ENCODE measurements around the gene NEDD9.

NEDD9 gene

GRCh38 chr6:11200356-11200755 lies 32.1 kb downstream of the NEDD9 start:
- DNase-seq = no peak

- DNase-seq = no peak
Observed at GRCh38 chr6:11198663-11199603, 33.5 kb downstream of the NEDD9 start.

- DNase-seq = no peak
Observed at GRCh38 chr6:11197850-11198249, 34.6 kb downstream of the NEDD9 start.

DNA sequence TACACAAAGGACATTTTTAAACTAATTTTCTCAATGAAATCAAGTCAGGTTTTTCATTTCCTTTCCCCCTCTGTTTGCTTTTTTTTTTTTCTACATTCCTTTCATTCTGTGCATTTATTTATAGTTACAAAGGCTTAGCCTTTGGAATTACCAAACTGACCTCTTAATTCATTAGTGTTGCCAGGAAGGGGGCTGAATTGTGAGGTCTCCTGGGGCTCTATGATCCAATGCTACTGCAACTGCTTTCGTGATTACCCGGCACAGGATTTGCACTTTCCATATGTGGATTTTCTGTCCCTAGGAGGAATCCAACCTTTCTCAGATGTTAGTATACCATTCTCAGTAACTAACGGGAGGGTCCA lies 35.3 kb downstream of the NEDD9 start:
- DNase-seq = no peak

DNA sequence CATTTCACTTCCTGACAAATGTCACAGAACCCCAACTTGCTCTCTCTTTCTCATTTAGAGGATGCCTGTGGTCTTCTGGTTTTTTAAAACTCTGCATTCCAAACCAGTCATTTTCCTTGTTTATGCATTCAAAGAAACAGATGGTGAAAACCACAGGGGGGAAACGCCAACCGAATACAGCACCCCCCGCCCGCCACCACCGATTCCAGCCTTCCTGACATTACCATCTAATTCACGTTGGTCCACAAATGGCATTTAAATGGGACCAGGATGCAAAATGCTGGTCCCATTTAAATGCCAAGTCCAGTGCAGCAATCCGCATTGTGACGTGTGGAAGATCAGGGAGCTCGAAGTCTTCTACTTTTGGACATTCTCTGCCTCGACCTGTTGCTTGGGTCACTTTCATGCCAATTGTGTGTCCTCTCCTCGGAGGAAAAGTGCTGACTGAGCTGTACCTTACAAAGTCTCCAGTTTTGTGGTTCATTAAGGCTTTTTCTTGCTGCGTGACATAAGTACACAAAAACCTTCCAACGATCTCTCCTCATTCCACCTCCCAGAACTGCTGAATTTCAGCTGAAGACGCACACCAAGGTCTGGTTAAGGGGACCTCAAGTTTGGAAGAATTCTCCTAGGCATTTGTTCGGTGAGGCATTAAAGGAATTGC lies 35.8 kb downstream of the NEDD9 start:
- no peak for DNase-seq

- no peak for DNase-seq
Observed at GRCh38 chr6:11194356-11195218, 37.9 kb downstream of the NEDD9 start.

- no peak for DNase-seq
Observed at GRCh38 chr6:11193434-11193833, 39.0 kb downstream of the NEDD9 start.

- no peak for DNase-seq
Observed at GRCh38 chr6:11192167-11192566, 40.3 kb downstream of the NEDD9 start.

DNA sequence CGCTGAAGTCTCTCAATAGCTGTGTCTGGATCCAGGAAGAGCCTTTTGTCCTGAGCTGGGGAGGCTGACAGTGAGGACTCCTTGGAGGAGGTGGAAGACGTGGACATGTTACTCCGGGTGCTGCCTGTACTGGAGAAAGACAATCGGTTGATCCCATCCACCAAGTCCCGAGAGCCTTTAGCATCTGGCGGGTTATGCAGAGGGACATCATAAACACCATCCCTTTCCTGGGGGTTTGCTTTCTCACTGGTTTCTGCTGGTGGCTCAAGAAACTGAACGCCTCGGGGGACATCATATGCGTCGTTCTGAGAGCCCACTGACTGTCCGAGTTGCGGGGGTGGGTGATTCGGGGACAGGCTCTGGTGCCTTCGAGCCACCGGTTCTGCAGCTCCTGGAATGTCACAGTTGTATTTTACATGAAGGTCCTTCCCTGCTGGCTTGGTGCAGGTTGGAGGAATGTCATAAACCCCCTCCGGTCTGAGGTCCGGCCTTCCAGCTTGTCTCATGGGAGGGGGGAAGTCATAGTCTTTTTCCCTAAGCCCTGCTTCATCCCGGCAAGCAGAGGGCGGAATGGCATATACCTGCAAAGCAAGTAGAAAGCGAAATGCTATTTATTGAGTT lies 41.7 kb downstream of the NEDD9 start:
- no peak for DNase-seq

DNA sequence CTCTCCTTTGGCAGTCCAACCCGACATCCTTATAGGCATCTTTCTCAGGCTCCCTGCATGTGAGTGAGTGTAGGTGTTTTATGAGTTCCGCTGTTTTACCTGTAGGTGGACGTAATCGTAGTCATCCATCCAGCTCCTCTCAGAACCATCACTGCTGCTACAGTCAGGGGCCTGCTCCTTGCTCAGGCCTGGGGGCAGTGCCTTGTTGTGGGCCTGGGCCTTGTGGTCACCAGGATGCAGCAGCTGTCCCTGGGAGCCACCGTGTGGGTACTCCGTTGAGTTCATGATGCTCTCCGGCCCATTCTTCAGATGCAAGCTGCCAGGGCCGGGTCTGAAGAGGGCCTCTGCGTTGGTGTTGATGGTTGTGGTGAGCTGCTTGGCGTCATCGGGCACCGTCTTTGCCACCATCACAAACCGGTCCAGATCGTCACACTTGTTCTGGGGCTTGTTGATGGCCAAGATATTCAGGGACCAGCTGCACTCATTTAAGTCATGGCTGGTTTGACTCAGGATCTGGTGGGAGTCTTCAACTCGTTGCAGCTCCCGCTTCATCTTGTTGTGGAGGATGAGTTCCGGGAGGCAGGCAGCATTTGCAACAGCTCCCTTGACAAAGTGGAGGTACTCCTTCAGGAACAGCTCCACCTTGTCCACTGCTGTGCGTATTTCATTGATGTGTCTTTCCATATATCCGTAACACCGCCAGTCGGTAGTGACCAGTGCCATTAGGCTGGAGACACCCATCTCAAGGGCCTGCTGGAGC lies 42.4 kb downstream of the NEDD9 start:
- DNase-seq = no peak

DNA sequence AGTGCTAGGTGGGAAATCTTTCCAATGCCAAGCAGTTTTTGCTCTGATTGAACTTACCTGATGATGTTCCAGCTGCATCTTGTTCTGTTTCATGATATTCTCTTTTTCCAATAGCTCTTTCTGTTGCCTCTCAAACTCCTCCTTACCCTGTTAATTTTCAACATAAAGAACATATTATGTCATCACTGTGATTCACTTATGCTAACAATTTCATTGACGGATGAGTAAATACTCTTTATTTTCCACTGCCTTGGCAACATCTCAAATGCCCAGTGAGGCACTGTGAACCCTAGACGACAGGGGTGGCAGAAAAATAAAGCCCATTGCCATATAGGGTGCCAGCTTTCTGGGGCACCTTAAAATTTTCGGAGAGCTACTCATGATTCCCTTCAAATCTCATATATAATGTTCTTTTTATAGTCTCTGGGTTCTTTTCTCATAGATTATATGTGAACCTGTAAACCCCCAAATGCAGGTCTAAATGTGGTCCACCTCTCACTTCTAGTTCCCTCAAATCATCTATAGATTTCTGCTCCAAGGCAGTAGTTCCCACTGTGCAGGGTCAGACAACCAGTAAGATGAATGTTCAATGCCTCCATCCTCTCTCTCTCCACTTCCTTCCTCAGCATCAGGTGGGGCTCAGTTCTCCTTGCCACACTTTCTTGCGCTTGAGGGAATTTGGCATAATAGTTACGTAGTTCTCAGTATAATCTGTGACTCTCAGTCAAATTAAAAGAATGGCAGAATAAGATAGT lies 44.1 kb downstream of the NEDD9 start:
- DNase-seq = no peak

GRCh38 chr6:11187301-11187700 lies 45.2 kb downstream of the NEDD9 start:
- no peak for DNase-seq

DNA sequence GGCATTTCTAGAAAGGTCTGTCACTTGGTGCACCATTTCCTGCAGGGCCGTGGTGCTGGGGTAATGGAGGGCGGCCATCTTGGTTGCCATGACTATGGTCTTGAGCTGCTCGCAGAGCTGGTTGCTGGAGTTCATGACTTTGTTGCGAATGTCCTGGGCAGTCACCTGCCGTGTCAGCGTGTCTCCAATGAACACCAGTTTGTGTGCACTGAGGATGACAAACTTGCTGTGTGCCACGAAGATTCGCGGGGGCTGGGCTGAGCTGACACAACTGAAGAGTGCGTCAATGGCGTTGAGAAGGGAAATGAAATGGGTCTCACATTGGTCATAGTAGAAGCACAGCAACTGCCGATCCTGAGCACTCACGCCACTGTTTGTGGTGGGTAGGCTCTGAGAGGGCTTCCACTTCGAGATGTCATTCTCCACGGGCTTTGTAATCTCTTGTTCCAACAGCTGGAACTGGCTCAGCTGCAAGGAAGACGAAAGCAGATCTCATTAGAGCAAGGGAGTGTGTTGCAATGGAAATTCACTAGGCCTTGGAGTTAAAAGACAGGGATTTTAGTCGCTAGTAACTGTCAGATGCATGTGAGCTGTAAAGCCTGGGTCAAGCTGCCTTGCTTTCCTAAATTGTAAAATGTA lies 47.1 kb downstream of the NEDD9 start:
- DNase-seq = no peak

- DNase-seq = no peak
Observed at GRCh38 chr6:11183761-11184362, 48.6 kb downstream of the NEDD9 start.

DNA sequence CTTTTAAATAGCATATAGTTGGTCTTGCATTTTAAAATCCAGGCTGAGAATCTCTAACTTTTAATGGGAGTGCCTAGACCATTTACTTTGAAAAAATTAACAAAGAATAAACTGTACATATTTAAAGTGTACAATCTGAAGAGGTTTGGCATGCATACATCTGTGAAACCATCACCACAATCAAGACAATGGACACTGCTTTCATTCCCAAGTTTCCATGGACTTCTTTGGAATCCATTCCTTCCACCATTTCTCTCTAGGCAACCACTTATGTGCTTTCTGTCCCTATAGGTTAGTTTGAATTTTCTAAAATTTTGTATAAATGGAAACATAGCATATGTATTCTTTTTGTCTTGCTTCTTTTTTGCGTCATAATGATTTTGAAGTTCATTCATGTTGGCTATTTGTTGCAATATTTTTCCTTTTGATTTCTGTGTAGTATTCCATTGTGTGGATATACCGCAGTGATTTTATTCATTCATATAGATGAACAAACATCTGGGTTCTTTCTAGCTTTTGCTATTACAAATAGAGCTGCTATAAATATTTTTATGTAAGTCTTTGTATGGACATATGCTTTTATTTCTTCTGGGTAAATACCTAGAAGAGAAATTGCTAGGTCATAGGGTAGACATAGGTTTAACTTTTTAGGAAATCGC lies 50.9 kb downstream of the NEDD9 start:
- DNase-seq = no peak

GRCh38 chr6:11179419-11180202 lies 52.9 kb downstream of the NEDD9 start:
- no peak for DNase-seq

- DNase-seq = no peak
Observed at GRCh38 chr6:11179088-11179418, 53.4 kb downstream of the NEDD9 start.

DNA sequence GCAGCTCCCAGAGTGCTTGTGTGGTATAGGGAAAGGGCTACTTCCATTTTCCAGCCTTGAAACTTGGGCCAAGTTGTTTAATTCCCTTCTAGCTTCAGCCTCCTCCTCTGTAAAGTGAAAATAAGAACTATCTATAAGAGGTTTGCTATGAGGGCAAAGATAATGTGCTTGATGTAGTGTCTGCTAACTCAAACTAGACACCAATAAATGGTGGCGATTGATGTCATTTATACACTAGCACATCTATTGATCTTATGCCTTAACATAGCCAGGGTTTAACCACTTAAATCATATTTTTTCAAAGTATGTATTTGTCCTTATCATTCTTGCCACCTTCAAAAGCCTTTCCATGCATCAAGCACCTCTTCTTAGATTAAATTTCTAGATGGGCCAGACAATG lies 55.2 kb downstream of the NEDD9 start:
- DNase-seq = no peak

- no peak for DNase-seq
Observed at GRCh38 chr6:11174242-11174611, 58.2 kb downstream of the NEDD9 start.
